OCI-LY3 (cell line): Measurements from ENCODE around the gene KIZ.

ENCODE experiments used
- H2AFZ ChIP-seq: fragments of 200-600, 300-600 bp; shearing (Covaris generic); 2 replicates; pipeline ENCODE4 v1.6.0; 2014; ENCODE audit warnings: antibody characterized with exemption, low read depth, low read length
- H3K27ac ChIP-seq: fragments of 200-600, 300-600 bp; sonication (generic); 2 replicates; pipeline ENCODE4 v1.5.1; 2014; ENCODE audit warnings: mild to moderate bottlenecking, low read length, moderate library complexity, mixed read lengths
- H3K27me3 ChIP-seq: fragments of 200-600, 300-600 bp; sonication (generic); 2 replicates; pipeline ENCODE4 v1.6.1; 2014; ENCODE audit warnings: low read depth, low read length, mixed read lengths
- H3K36me3 ChIP-seq: fragments of 200-600, 300-600 bp; sonication (generic); replicated peaks from 2 replicates; pipeline ENCODE3; 2014; ENCODE audit warnings: low read depth, low read length, mixed read lengths
- H3K4me1 ChIP-seq: fragments of 300-600, 200-600 bp; sonication (generic); 2 replicates; pipeline ENCODE4 v1.6.1; 2014; ENCODE audit warnings: low read length, mixed read lengths
- H3K4me2 ChIP-seq: fragments of 200-600, 300-600 bp; sonication (generic); 2 replicates; pipeline ENCODE4 v1.6.1; 2014; ENCODE audit warnings: low read length, mixed read lengths
- H3K4me3 ChIP-seq: fragments of 300-600, 200-600 bp; sonication (generic); 2 replicates; pipeline ENCODE4 v1.5.1; 2014; ENCODE audit warnings: antibody characterized with exemption, mild to moderate bottlenecking, low read length, moderate library complexity
- H3K79me2 ChIP-seq: fragments of 300-600, 200-600 bp; shearing (Covaris generic); 2 replicates; pipeline ENCODE4 v1.6.1; 2014; ENCODE audit warnings: mild to moderate bottlenecking, low read length, mixed read lengths
- H3K9ac ChIP-seq: fragments of 300-600, 200-600 bp; shearing (Covaris generic); 2 replicates; pipeline ENCODE4 v1.6.0; 2014; ENCODE audit warnings: mild to moderate bottlenecking, low read length, moderate library complexity
- H3K9me3 ChIP-seq: fragments of 200-600, 300-600 bp; shearing (Covaris generic); 2 replicates; pipeline ENCODE4 v1.6.1; 2014; ENCODE audit warnings: low read length, mixed read lengths; ENCODE audit not compliant: insufficient read depth
- H4K20me1 ChIP-seq: fragments of 200-600, 300-600 bp; sonication (generic); 2 replicates; pipeline ENCODE4 v1.6.1; 2016; ENCODE audit warnings: low read length, mixed read lengths; ENCODE audit not compliant: insufficient read depth
- EZH2phosphoT487 ChIP-seq: fragments of 200-600 bp; shearing (Covaris generic); IDR thresholded peaks from 2 replicates; pipeline ENCODE4 v1.6.1; 2018; ENCODE audit warnings: antibody characterized with exemption, mixed run types, low read depth
- TF ChIP-seq, protein P1 (sequence below): fragments of 200-600, 300-600 bp; sonication (generic); IDR thresholded peaks from 2 replicates; pipeline ENCODE4 v1.5.1; 2014; ENCODE audit warnings: antibody characterized with exemption, low read length, low read depth

The KIZ gene

DNA sequence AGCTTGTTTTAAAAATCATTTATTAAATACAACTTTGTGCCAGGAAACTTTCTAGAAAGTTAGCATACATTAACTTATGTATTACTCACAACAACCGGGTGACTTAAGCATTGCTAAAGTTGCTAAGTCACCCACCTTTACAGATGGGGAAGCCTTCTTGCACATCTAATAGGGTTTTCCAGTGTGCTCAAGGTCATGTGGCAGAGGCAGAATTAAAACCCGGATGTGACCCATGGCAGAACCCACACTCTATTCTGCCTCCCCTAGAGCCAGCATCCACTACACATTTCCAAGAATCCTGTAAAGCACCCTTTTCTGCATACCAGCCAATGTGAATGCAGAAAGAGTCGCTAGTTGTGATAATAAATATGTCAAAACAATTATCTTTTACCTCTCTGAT, 33.1 kb upstream of the KIZ start:
- H2AFZ ChIP-seq = no peak overlapping the region
- H3K4me1 ChIP-seq = peaks cover 8% of the 10 kb centered on the region; the same call in 1 of the 2 replicates
- no peaks in the 10 kb centered on the region for H3K9me3 ChIP-seq
- TF ChIP-seq EZH2phosphoT487 = no peak
- TF ChIP-seq, protein P1, sequence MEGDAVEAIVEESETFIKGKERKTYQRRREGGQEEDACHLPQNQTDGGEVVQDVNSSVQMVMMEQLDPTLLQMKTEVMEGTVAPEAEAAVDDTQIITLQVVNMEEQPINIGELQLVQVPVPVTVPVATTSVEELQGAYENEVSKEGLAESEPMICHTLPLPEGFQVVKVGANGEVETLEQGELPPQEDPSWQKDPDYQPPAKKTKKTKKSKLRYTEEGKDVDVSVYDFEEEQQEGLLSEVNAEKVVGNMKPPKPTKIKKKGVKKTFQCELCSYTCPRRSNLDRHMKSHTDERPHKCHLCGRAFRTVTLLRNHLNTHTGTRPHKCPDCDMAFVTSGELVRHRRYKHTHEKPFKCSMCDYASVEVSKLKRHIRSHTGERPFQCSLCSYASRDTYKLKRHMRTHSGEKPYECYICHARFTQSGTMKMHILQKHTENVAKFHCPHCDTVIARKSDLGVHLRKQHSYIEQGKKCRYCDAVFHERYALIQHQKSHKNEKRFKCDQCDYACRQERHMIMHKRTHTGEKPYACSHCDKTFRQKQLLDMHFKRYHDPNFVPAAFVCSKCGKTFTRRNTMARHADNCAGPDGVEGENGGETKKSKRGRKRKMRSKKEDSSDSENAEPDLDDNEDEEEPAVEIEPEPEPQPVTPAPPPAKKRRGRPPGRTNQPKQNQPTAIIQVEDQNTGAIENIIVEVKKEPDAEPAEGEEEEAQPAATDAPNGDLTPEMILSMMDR = no peak
- no peak overlapping the region for H3K9ac ChIP-seq
- H3K27ac ChIP-seq = no peak overlapping the region
- H3K4me3 ChIP-seq = no peak overlapping the region
- no peaks in the 10 kb centered on the region for H4K20me1 ChIP-seq
- H3K4me2 ChIP-seq = no peak overlapping the region
- peaks cover 76% of the 10 kb centered on the region for H3K27me3 ChIP-seq
- H3K79me2 ChIP-seq = no peaks in the 10 kb centered on the region
- H3K36me3 ChIP-seq = no peaks in the 10 kb centered on the region

DNA sequence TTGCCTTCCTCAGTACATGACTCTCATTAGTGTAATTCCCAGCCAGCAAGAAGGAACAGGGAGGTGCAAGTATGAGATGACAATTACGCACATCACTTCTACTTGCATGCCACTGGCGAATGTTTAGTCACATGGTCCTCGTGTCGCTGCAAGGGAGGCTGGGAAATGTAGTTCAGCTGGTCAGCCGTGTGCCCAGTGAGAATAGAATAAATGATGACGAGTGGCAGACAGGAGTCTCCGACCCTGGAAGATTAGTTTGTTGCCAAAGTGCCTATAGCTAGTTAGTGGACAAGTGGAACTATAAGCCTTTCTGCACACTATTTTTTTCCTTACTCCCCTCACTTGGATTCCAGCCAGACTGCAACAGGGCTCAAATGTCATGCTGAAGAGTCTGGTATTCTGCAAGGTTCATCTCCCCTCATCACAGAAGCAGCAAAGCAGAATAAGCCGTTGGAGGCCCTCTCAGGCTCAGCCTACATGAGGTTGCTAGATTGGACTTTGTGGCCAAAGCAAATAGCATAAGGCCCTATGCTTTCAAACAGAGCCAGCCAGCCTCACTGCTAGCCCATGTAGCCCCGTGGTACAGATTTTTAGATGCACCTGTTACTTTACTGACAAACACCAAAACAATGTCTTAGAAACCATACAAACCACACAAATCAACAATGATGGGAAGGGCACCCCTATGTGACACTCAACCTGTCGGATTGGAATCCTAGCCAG, 29.4 kb upstream of the KIZ start:
- no peak for TF ChIP-seq EZH2phosphoT487
- TF ChIP-seq, protein P1 = no peak
- peak overlapping the region; percentile 78 for H2AFZ ChIP-seq
- no peaks in the 10 kb centered on the region for H3K36me3 ChIP-seq
- H3K9ac ChIP-seq = no peak overlapping the region
- peaks cover 63% of the 10 kb centered on the region for H3K27me3 ChIP-seq
- peaks cover 16% of the 10 kb centered on the region for H3K4me1 ChIP-seq
- H3K4me3 ChIP-seq = peak overlapping the region; percentile 59
- no peaks in the 10 kb centered on the region for H4K20me1 ChIP-seq
- H3K9me3 ChIP-seq = no peaks in the 10 kb centered on the region
- H3K4me2 ChIP-seq = peak overlapping the region; percentile 71
- H3K79me2 ChIP-seq = no peaks in the 10 kb centered on the region
- H3K27ac ChIP-seq = no peak overlapping the region

DNA sequence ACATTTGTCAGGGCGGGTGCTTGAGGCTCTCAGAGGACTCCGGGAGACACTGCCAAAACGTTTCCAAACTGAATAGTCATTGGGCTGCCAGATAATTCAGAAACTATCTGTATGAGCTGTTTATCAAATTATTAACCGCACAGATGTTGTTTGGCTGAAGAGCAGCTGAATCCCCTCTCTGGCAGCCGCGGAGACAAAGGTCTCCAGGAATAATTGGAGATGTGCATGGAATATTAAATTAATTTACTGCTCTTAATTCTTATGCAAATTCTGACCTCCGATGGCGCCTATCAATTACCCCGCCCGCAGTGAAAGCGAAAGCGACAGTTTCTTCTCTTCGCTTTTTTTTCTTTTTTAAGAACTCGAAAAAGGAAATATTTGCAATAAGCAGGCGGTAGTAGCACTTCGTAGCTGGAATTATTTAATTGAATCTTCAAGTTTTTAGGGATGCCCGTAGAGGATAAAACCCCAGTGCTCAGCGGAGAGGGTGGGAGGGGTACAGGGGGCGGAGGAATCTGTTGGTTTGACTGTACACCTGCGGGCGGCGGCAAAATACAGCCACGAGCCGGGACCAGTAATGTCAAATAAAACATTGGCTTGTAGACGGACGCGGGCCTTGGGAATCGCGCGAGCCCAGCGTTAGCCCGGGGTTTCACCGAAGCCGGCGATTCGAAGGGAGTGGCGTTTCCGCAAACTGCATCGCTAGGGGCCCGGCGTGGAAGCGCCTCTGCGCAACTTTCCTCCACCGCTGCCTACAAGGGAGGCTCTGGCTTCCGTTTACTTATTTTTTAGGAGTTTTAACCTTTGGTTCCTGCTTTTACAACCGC, 25.9 kb upstream of the KIZ start:
- Histone ChIP-seq H3K4me2 (peak overlapping the region; percentile 97), H2AFZ (peak overlapping the region; percentile 97), H3K27ac (no peak overlapping the region), H3K36me3 (no peaks in the 10 kb centered on the region), H3K9ac (peak overlapping the region; percentile 66), H3K4me1 (peaks cover 16% of the 10 kb centered on the region), H3K4me3 (peak overlapping the region; percentile 89), H3K79me2 (no peaks in the 10 kb centered on the region), H3K9me3 (no peaks in the 10 kb centered on the region), H3K27me3 (peaks cover 42% of the 10 kb centered on the region), H4K20me1 (no peaks in the 10 kb centered on the region)
- no peak for TF ChIP-seq EZH2phosphoT487
- TF ChIP-seq, protein P1 = peak; percentile 8; the same call in 1 of the 2 replicates
